Heart left ventricle (tissue), 16 donors: ENCODE results near the gene PTPRD. TPM values are rescaled to one million over a fixed set of nuclear protein-coding genes. Genes with fewer than 3 reads are reported as not detected.
A peak's percentile ranks its signal among the peaks of the same experiment; 100 is the strongest.

Experiments used
- ATAC-seq, 4 donors: fragments of 200-7000 bp; cut with Tn5 transposase; one replicate each; pipeline ENCODE4 v1.9.1; 2020 to 2022; ENCODE audit warnings: moderate library complexity in 4 of 4, mild to moderate bottlenecking in 3 of 4, moderate number of reproducible peaks in 1 of 4
- DNase-seq, 5 donors: peaks; one replicate each; pipeline ENCODE4 v3.0.0-alpha.2; 2020
- H3K27ac ChIP-seq, 12 donors: fragments of 200-600 bp; sonication (generic) in 4 of 12; one replicate each; pipeline versions ENCODE4 v1.5.0 to v1.8.0; 2016 to 2022; ENCODE audit warnings: mild to moderate bottlenecking in 2 of 12
- H3K27me3 ChIP-seq, 9 donors: fragments of 200-600 bp; sonication (generic) in 2 of 9; one replicate each; pipeline versions ENCODE4 v1.5.1 to v1.8.0; 2016 to 2022; ENCODE audit warnings: mild to moderate bottlenecking in 3 of 9
- H3K36me3 ChIP-seq, 9 donors: fragments of 200-600 bp; sonication (generic) in 2 of 9; one replicate each; pipeline versions ENCODE4 v1.5.0 to v1.8.0; 2018 to 2022; ENCODE audit warnings: mild to moderate bottlenecking in 2 of 9
- H3K4me1 ChIP-seq, 12 donors: fragments of 200-600 bp; sonication (generic) in 4 of 12; one replicate each; pipeline versions ENCODE4 v1.5.0 to v1.8.0; 2016 to 2022; ENCODE audit warnings: mild to moderate bottlenecking in 3 of 12
- H3K4me3 ChIP-seq, 12 donors: fragments of 200-600 bp; sonication (generic) in 4 of 12; one replicate each; pipeline versions ENCODE4 v1.5.0 to v1.8.0; 2017 to 2022; ENCODE audit warnings: mild to moderate bottlenecking in 9 of 12, moderate library complexity in 4 of 12
- H3K9me3 ChIP-seq, 12 donors: fragments of 200-600 bp; sonication (generic) in 4 of 12; one replicate each; pipeline versions ENCODE4 v1.5.0 to v1.8.0; 2016 to 2022; ENCODE audit warnings: mild to moderate bottlenecking in 1 of 12
- CTCF ChIP-seq, 12 donors: fragments of 200-600 bp; sonication (generic) in 4 of 12; IDR thresholded peaks; one replicate each; pipeline versions ENCODE4 v1.5.0 to v1.8.0; 2018 to 2022; ENCODE audit warnings: antibody characterized with exemption in 12 of 12, mild to moderate bottlenecking in 5 of 12
- POLR2A ChIP-seq, 2 donors: fragments of 450-650 bp; IDR thresholded peaks; one replicate each; pipeline ENCODE4 v1.6.1; 2017; ENCODE audit warnings: antibody characterized with exemption in 2 of 2, mild to moderate bottlenecking in 2 of 2, moderate library complexity in 2 of 2
- WGBS, 4 donors: extraction: QIAGEN DNeasy Blood & Tissue Kit in 2 of 4; methylation state at CpG; one replicate each; pipeline versions ENCODE4 v1.1.5 to v1.1.7; 2013 to 2018; 5-methylcytosine and 5-hydroxymethylcytosine counted together
- intact Hi-C, 10 donors: fragments of 100-400 bp; cut with DNase I; formaldehyde crosslinking; loops; one replicate each; pipeline versions ENCODE4 v1.11.1 to v1.14.2; 2022
- polyA plus RNA-seq, 2 donors: library from polyadenylated mRNA; stranded (reverse); fragments of 200-250 nt; gene quantifications; one replicate each; pipeline ENCODE4 v1.2.3, GENCODE V29; 2013
- total RNA-seq, 9 donors: library from RNA; depleted of rRNA in 2 of 9; stranded (reverse); fragments of >200 nt in 2 of 9; fragmentation: NEBNext Ultra II Directional in 3 of 9; extraction: Animal tissue kit (Norgen Biotek cat#: 25700) in 3 of 9; gene quantifications; one replicate each; pipeline versions ENCODE4 v1.1.0 to v1.2.4, GENCODE V29; 2016 to 2023
- donor health status: ischemic (EF 13 %, LVEDD 7.1; RV severe dilation, severe dysfunction).
- donor health status: healthy with polysubstance abuse.
- donor health status: DM: no; HTN: yes; CAD: no.
- donor health status: DM: no; HTN: no; CAD: no.
- donor health status: ischemic (EF 25% LVEDD 6.9; RV normal size, moderate dysfunction).
- donor health status: ischemic (EF 25% LVEDD 5.7; RV mildly dilated, moderate dysfunction).
- donor health status: healthy.
- donor health status: DM: yes; HTN: yes; CAD: no.
- donor health status: ischemic (EF 35%, LVEDD 5.7; RV mildly dilated, moderate dysfunction).
- donor health status: nonischemic (EF 11% LVEDD 7.7; RV severe dilation, severe dysfunction).
- donor health status: DM: yes; HTN: yes; CAD: no.
- donor health status: PGD.
- donor health status: ischemic (EF 29% LVEDD 5.4; RV normal size, mild dysfunction).
- donor health status: nonischemic (EF 23%, LVEDD 6.1; RV moderate dilation, normal function).

PTPRD gene
- total and polyA plus RNA-seq, 11 donors = 1.4 to 25.3 (median 15.1) TPM

DNA sequence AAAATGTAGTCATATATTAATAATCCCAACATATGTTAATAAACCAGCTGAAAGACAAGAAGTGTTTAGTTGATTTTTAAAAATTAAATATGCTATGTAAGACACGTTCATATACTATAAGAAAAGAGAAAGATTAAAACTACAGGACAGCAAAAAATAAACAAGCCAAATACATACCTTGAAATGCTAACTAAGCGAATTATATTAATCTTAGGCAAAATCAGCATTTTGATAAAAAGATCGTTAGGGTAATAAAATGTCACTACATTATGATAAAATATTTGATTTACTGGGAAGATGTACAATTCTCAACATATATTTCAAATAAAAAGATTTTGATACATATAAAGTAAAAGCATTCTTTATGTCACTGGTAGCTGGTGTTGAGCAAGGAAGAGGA is 938.3 kb downstream of the PTPRD start:
- Histone ChIP-seq H3K4me1 (no peaks in the 10 kb centered on the region), H3K27ac (no peak overlapping the region), H3K9me3 (peaks cover 0 to 4% (median 0%) of the 10 kb centered on the region in 12 donors), H3K4me3 (no peak overlapping the region), H3K36me3 (no peaks in the 10 kb centered on the region), H3K27me3 (no peaks in the 10 kb centered on the region)
- intact Hi-C loops = no loop called here
- ATAC-seq = no peak
- 68 to 80% (median 74%) methylated on average over 3 of the region's 3 CpGs for WGBS, 4 donors
- DNase-seq = no peak
- no peak for TF ChIP-seq POLR2A (IDR thresholded peaks at IDR 0.05)
- no peak for TF ChIP-seq CTCF (IDR thresholded peaks at IDR 0.05)

DNA sequence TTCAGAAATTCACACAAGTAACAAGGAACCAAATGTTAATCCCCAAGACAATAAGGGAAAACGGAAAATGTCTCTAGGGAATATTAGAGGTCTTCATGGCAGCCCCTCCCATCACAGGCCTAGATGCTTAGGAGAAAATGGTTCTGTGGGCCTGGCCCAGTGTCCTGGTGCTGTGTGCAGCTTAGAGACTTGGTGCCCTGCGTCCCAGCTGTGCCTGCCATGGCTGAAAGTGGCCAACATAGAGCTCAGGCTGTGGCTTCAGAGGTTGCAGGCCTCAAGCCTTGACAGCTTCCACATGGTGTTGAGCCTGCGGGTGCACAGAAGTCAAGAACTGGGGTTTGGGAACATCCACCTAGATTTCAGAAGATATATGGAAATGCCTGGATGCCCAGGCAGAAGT is 942.3 kb downstream of the PTPRD start:
- no peak for ATAC-seq
- TF ChIP-seq CTCF (IDR thresholded peaks at IDR 0.05) (no peak), POLR2A (IDR thresholded peaks at IDR 0.05) (no peak)
- 67 to 86% (median 79%) methylated on average over 3 of the region's 3 CpGs for WGBS, 4 donors

GRCh38 chr9:9645006-9645405 is 967.8 kb downstream of the PTPRD start:
- no peak for ATAC-seq
- H3K27me3 ChIP-seq = no peaks in the 10 kb centered on the region
- TF ChIP-seq CTCF (IDR thresholded peaks at IDR 0.05) (no peak), POLR2A (IDR thresholded peaks at IDR 0.05) (no peak)
- H3K27ac ChIP-seq = no peak overlapping the region
- H3K36me3 ChIP-seq = no peaks in the 10 kb centered on the region
- intact Hi-C loops = no loop called here
- DNase-seq = peak in 1 of 5 donors; percentile 34
- no peak overlapping the region for H3K4me3 ChIP-seq
- no peaks in the 10 kb centered on the region for H3K9me3 ChIP-seq
- WGBS, 4 donors = 74 to 90% (median 83%) methylated on average over 2 to 3 of the region's 3 CpGs
- no peaks in the 10 kb centered on the region for H3K4me1 ChIP-seq

More for the DNA sequence above, 942.3 kb downstream of the PTPRD start:
- peak in 1 of 5 donors; percentile 24 for DNase-seq
- Histone ChIP-seq H3K27me3 (no peaks in the 10 kb centered on the region), H3K27ac (no peak overlapping the region), H3K36me3 (no peaks in the 10 kb centered on the region), H3K9me3 (peaks cover 0 to 3% (median 0%) of the 10 kb centered on the region in 12 donors), H3K4me1 (no peaks in the 10 kb centered on the region), H3K4me3 (no peak overlapping the region)
- intact Hi-C loops = no loop called here

DNA sequence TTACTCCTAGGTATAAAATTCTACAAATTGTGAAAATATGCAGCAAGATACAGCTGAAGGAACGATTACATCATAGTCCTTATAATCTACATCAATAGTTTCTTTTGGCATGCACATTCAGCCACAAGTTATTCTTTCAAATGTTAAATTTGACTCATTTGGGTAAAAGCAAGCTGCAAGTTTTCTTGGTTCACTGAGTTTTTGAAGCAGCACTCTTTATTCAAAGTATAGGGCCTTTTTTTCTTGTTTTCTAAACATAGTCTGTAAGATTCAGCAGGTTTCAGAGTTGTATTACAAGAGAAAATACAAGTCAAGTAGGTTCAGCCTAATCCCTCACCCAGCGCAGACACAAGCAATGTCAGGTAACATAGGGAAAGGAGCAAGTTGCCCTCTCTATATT is 981.5 kb downstream of the PTPRD start:
- Histone ChIP-seq H3K4me1 (no peaks in the 10 kb centered on the region), H3K9me3 (no peaks in the 10 kb centered on the region), H3K36me3 (no peaks in the 10 kb centered on the region), H3K4me3 (no peak overlapping the region), H3K27ac (no peak overlapping the region), H3K27me3 (no peaks in the 10 kb centered on the region)
- intact Hi-C loops = no loop called here
- ATAC-seq = no peak
- TF ChIP-seq POLR2A (IDR thresholded peaks at IDR 0.05) (no peak), CTCF (IDR thresholded peaks at IDR 0.05) (no peak)
- WGBS, 4 donors = 62 to 85% (median 71%) methylated on average over 2 of the region's 2 CpGs
- DNase-seq = no peak
